ENCODE results near the gene IRF8.

IRF8 gene

DNA sequence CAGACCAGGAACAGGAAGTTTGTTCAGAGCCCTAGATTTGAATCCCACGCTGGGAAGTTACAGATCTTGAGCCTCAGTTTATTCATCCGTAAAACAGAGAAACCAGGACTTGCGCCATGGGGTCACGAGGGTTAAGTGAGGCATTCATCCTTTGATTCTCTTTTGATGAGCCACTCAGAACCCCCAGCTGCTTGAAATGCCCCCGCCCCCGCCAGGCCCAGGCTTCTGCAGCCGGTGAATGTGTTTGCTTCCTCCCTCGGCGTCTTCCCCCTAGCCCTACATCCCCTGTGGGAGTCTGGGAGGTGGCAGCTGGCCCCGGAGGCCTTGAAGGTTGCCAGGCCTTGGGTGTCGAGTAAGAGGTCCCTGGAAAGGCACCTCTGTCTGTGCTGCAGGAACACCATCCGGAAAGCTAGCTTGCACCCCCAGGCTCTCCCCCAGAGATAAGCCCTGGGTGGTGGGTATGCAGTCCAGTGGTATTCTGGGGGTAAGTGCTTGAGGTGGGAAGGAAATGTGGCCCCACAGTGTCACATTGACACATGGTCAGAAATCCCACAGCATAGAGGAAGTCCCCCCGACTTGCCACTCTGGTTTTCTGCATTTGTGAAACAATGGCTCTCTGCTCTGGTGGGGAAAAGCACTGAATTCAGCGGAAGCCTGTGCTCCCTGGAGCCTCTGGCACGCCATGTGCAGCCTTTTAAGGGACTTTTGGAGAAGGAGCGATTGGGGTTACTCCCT lies 14.9 kb downstream of the IRF8 start:
- peak; percentile 59 for DNase-seq (ENCODE audit: low read depth)
- TF ChIP-seq POLR2A (IDR thresholded peaks at IDR 0.05; ENCODE audit: extremely low read depth, insufficient read length) = no peak
- TF ChIP-seq, protein P1, sequence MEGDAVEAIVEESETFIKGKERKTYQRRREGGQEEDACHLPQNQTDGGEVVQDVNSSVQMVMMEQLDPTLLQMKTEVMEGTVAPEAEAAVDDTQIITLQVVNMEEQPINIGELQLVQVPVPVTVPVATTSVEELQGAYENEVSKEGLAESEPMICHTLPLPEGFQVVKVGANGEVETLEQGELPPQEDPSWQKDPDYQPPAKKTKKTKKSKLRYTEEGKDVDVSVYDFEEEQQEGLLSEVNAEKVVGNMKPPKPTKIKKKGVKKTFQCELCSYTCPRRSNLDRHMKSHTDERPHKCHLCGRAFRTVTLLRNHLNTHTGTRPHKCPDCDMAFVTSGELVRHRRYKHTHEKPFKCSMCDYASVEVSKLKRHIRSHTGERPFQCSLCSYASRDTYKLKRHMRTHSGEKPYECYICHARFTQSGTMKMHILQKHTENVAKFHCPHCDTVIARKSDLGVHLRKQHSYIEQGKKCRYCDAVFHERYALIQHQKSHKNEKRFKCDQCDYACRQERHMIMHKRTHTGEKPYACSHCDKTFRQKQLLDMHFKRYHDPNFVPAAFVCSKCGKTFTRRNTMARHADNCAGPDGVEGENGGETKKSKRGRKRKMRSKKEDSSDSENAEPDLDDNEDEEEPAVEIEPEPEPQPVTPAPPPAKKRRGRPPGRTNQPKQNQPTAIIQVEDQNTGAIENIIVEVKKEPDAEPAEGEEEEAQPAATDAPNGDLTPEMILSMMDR (IDR thresholded peaks at IDR 0.05; ENCODE audit: low read depth, low read length) = no peak
- TF ChIP-seq, protein P2, sequence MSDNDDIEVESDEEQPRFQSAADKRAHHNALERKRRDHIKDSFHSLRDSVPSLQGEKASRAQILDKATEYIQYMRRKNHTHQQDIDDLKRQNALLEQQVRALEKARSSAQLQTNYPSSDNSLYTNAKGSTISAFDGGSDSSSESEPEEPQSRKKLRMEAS (IDR thresholded peaks at IDR 0.05; ENCODE audit: low read depth, low read length) = no peak
- no peak for TF ChIP-seq MYC (IDR thresholded peaks at IDR 0.05; ENCODE audit: low read depth, low read length)
- no peak overlapping the region for H3K4me3 ChIP-seq (ENCODE audit: low read depth, low read length)

- no peak for DNase-seq (ENCODE audit: low read depth)
- no peak overlapping the region for H3K4me3 ChIP-seq (ENCODE audit: low read depth, low read length)
- no peak for TF ChIP-seq POLR2A (IDR thresholded peaks at IDR 0.05; ENCODE audit: extremely low read depth, insufficient read length)
- TF ChIP-seq, protein P2 (IDR thresholded peaks at IDR 0.05; ENCODE audit: low read depth, low read length) = no peak
- TF ChIP-seq, protein P1 (IDR thresholded peaks at IDR 0.05; ENCODE audit: low read depth, low read length) = no peak
Measured at GRCh38 chr16:85914423-85914794, 15.4 kb downstream of the IRF8 start.

GRCh38 chr16:85915125-85915845 lies 16.3 kb downstream of the IRF8 start:
- no peak overlapping the region for H3K4me3 ChIP-seq (ENCODE audit: low read depth, low read length)
- TF ChIP-seq POLR2A (IDR thresholded peaks at IDR 0.05; ENCODE audit: extremely low read depth, insufficient read length) (no peak), MYC (IDR thresholded peaks at IDR 0.05; ENCODE audit: low read depth, low read length) (no peak)
- TF ChIP-seq, protein P2 (IDR thresholded peaks at IDR 0.05; ENCODE audit: low read depth, low read length) = no peak
- TF ChIP-seq, protein P1 (IDR thresholded peaks at IDR 0.05; ENCODE audit: low read depth, low read length) = no peak
- DNase-seq (ENCODE audit: low read depth) = no peak

DNA sequence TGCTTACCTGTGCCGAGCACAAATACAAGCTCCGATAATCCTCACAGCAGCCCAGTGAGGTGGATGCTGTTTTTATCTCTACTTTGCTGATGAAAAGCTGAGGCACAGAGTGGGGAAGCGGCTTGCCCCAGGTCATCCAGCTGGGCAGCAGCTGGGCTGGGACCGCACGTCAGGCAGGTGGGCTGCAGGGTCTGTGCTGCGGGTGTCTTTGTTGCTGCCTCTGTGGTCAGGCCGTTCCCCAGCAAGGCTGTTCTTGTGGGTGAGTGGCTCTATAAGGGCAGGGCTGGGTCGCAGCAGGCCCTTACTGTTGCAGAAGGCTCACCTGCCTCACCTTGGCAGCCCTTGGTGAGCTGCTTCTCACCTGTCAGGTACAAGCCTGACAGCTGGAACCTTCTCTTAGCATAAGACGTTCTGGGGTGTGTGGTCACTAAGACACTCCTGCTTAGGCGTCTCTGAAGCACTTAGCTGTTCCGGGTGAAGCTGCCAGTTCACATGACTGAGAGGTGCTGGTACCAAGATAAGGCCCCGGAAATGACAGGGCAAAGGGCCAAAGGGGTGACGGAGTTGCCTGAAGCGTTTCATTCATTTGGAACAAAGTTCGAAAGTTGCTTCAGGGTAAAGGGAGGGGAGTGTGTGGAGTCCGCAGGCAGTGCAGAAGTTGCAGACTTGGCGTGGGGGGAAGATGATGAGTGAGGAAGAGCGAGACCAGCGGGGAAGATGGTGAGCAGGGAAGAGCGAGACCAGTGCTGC lies 17.4 kb downstream of the IRF8 start:
- DNase-seq (ENCODE audit: low read depth) = no peak
- TF ChIP-seq POLR2A (IDR thresholded peaks at IDR 0.05; ENCODE audit: extremely low read depth, insufficient read length) (no peak), MYC (IDR thresholded peaks at IDR 0.05; ENCODE audit: low read depth, low read length) (no peak)
- TF ChIP-seq, protein P1 (IDR thresholded peaks at IDR 0.05; ENCODE audit: low read depth, low read length) = no peak
- TF ChIP-seq, protein P2 (IDR thresholded peaks at IDR 0.05; ENCODE audit: low read depth, low read length) = no peak
- H3K4me3 ChIP-seq (ENCODE audit: low read depth, low read length) = no peak overlapping the region

DNA sequence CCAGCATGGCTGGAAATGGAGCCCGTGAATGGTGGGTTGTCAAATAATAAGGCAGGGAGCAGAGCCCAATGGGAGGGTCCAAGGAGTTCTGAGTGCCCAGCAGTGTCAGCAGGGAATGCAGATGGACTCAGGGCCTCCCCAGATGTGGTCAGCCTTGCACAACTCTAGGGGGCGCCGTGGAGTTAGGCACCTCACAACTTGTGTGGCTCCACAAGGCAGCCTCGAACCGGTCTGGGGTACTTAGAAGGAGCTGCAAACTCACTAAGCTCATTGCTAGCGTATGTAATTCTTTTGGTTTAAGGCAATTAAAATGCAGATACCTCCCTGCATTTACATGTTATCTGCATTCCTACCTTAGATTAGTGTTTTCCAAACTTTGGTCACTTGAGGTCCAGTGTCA lies 18.1 kb downstream of the IRF8 start:
- H3K4me3 ChIP-seq (ENCODE audit: low read depth, low read length) = no peak overlapping the region
- DNase-seq (ENCODE audit: low read depth) = peak; percentile 44
- TF ChIP-seq, protein P1 (IDR thresholded peaks at IDR 0.05; ENCODE audit: low read depth, low read length) = peak; percentile 53
- TF ChIP-seq POLR2A (IDR thresholded peaks at IDR 0.05; ENCODE audit: extremely low read depth, insufficient read length) = no peak
